Adrenal gland (tissue), 5 donors: ENCODE measurements around the gene MRPS18B.

Experiments
- CTCF ChIP-seq, 6 experiments: fragments of 450-650 bp in 4 of 6; fragments of 200-600 bp in 2 of 6; sonication (generic) in 1 of 6; IDR thresholded peaks; 1 replicate in 5 of 6; 2 replicates in 1 of 6; pipeline versions ENCODE4 v1.5.1 to v1.8.0; 2016 to 2021; ENCODE audit warnings: antibody characterized with exemption in 6 of 6, mild to moderate bottlenecking in 2 of 6, moderate library complexity in 1 of 6
- POLR2A ChIP-seq, 2 donors: fragments of 450-650 bp; IDR thresholded peaks; one replicate each; pipeline ENCODE4 v1.6.1; 2017; ENCODE audit warnings: antibody characterized with exemption in 2 of 2, mild to moderate bottlenecking in 2 of 2, moderate library complexity in 1 of 2
- donor health status: DM: no; HTN: no; CAD: no.

- TF ChIP-seq CTCF (IDR thresholded peaks at IDR 0.05) (no peak), POLR2A (IDR thresholded peaks at IDR 0.05) (no peak)
These were observed 39.8 kb downstream of the MRPS18B start for GRCh38 chr6:30657454-30657853.
